Natural killer cell (primary cell): ENCODE results near the gene ZNF799. TPM values are rescaled to one million over a fixed set of nuclear protein-coding genes. Genes with fewer than 3 reads are reported as not detected.

Experiments used
- ATAC-seq, 3 donors: fragments of 150-1000 bp in 2 of 3; fragments of 200-7000 bp in 1 of 3; cut with Tn5 transposase; 1 replicate in 1 of 3; 2 replicates in 2 of 3; pipeline ENCODE4 v1.10.0; 2021; ENCODE audit warnings: mild to moderate bottlenecking in 2 of 3, moderate library complexity in 2 of 3
- DNase-seq, 2 donors: peaks; one replicate each; pipeline versions ENCODE4 v3.0.0 to v3.0.0-alpha.2; 2013 to 2021; ENCODE audit warnings: mixed read lengths in 1 of 2
- H3K27ac ChIP-seq: one replicate; pipeline ENCODE4 v1.5.1; 2013; ENCODE audit warnings: mild to moderate bottlenecking, low read length
- H3K27me3 ChIP-seq: one replicate; pipeline ENCODE4 v1.6.1; 2013; ENCODE audit warnings: low read length; ENCODE audit not compliant: control insufficient read depth, insufficient read depth
- H3K36me3 ChIP-seq: one replicate; pipeline ENCODE4 v1.6.1; 2013; ENCODE audit warnings: low read length; ENCODE audit not compliant: control insufficient read depth, insufficient read depth
- H3K4me1 ChIP-seq: one replicate; pipeline ENCODE4 v1.6.1; 2013; ENCODE audit warnings: low read length; ENCODE audit not compliant: control insufficient read depth, insufficient read depth
- H3K4me3 ChIP-seq: one replicate; pipeline ENCODE4 v1.5.1; 2013; ENCODE audit warnings: low read length
- H3K9me3 ChIP-seq: one replicate; pipeline ENCODE4 v1.6.1; 2013; ENCODE audit warnings: low read length; ENCODE audit not compliant: control insufficient read depth, insufficient read depth
- H3K27ac Mint-ChIP-seq, 2 donors: one replicate each; pipeline ENCODE4 v1.8.0; 2022; ENCODE audit warnings: mild to moderate bottlenecking in 2 of 2, mixed read lengths in 2 of 2, moderate library complexity in 1 of 2
- H3K27me3 Mint-ChIP-seq, 2 donors: one replicate each; pipeline ENCODE4 v1.8.0; 2022; ENCODE audit warnings: low read depth in 2 of 2, mixed read lengths in 2 of 2
- H3K36me3 Mint-ChIP-seq: one replicate; pipeline ENCODE4 v1.8.0; 2022; ENCODE audit warnings: mixed read lengths
- H3K4me1 Mint-ChIP-seq, 2 donors: one replicate each; pipeline ENCODE4 v1.8.0; 2022; ENCODE audit warnings: mixed read lengths in 2 of 2
- H3K4me3 Mint-ChIP-seq: one replicate; pipeline ENCODE4 v1.8.0; 2022; ENCODE audit warnings: mild to moderate bottlenecking, moderate library complexity, mixed read lengths
- H3K9me3 Mint-ChIP-seq, 2 donors: one replicate each; pipeline ENCODE4 v1.8.0; 2022; ENCODE audit warnings: mixed read lengths in 2 of 2
- WGBS: methylation state at CpG from one replicate; pipeline ENCODE4 v1.1.7; 2013; ENCODE audit warnings: missing lambda C conversion rate; ENCODE audit not compliant: insufficient coverage; 5-methylcytosine and 5-hydroxymethylcytosine counted together
- intact Hi-C: fragments of 100-400 bp; cut with micrococcal nuclease; formaldehyde crosslinking; loops from one replicate; pipeline ENCODE4 v1.14.2; 2022
- total RNA-seq, 4 donors: library from RNA; stranded (reverse); fragments of 120-200 nt in 1 of 4; gene quantifications; one replicate each; pipeline versions ENCODE4 v1.2.3 to v1.2.4, GENCODE V29; 2013 to 2022
- TF ChIP-seq, protein P1 (sequence below): fragments of 200-600 bp; IDR thresholded peaks from one replicate; pipeline ENCODE4 v1.8.0; 2022; ENCODE audit warnings: antibody characterized with exemption

ZNF799 gene
- 1 to 10 TPM; 2.8 to 7.5 (median 4.6) TPM for total RNA-seq
- 13.8 TPM for total RNA-seq (2013)

GRCh38 chr19:12400633-12401502 lies at the start of gene ZNF799:
Gene ZNF799, minus strand, starts transcription at chr19:12401271. Its CDS starts 201 bp downstream, at chr19:12401070.
- H3K4me1 ChIP-seq: peaks cover 11% of the 10 kb centered on the region
- no peaks in the 10 kb centered on the region for H3K36me3 ChIP-seq
- peak; percentile 92 to 96 (median 96) for ATAC-seq
- peak; percentile 75 to 86 for DNase-seq
- Mint-ChIP-seq H3K9me3 (no peaks in the 10 kb centered on the region), H3K36me3 (no peaks in the 10 kb centered on the region), H3K27me3 (no peaks in the 10 kb centered on the region), H3K27ac (peak within 1 kb of the TSS; percentile 85 to 91), H3K4me1 (peaks cover 20 to 33% of the 10 kb centered on the region in 2 donors), H3K4me3 (peak within 1 kb of the TSS; percentile 95)
- H3K27me3 ChIP-seq: no peaks in the 10 kb centered on the region
- H3K4me3 ChIP-seq: peak within 1 kb of the TSS; percentile 97
- WGBS: under 1% methylated on average over 71 of the region's 71 CpGs
- H3K27ac ChIP-seq: peak within 1 kb of the TSS; percentile 66
- TF ChIP-seq, protein P1, sequence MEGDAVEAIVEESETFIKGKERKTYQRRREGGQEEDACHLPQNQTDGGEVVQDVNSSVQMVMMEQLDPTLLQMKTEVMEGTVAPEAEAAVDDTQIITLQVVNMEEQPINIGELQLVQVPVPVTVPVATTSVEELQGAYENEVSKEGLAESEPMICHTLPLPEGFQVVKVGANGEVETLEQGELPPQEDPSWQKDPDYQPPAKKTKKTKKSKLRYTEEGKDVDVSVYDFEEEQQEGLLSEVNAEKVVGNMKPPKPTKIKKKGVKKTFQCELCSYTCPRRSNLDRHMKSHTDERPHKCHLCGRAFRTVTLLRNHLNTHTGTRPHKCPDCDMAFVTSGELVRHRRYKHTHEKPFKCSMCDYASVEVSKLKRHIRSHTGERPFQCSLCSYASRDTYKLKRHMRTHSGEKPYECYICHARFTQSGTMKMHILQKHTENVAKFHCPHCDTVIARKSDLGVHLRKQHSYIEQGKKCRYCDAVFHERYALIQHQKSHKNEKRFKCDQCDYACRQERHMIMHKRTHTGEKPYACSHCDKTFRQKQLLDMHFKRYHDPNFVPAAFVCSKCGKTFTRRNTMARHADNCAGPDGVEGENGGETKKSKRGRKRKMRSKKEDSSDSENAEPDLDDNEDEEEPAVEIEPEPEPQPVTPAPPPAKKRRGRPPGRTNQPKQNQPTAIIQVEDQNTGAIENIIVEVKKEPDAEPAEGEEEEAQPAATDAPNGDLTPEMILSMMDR: no peak
- intact Hi-C loops: loop anchor here (5.0 kb wide), 1 partner anchor 41 kb away; the partner anchor contains the start of gene ZNF443
- H3K9me3 ChIP-seq: no peaks in the 10 kb centered on the region

DNA sequence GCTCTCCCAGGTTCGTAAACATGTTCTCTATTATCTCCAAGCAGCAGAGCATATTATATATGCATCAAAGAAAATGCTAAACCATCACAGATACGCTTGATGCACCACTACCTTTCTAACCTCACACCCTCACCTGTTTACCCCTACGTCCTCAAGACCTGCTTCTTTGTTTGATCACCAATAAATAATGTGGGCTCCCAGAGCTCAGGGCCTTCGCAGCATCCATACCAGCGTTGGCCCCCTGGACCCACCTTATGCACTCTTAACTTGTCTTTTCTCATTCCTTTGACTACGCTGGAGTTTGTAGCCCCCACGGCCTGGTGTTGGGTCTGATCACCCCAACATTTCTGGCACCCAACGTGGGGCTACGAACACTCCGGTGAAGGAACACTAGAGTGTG lies 49.8 kb upstream of the ZNF799 start:
- WGBS: 84% methylated on average over 10 of the region's 10 CpGs

GRCh38 chr19:12448808-12449207 lies 47.7 kb upstream of the ZNF799 start:
- Histone ChIP-seq H3K36me3 (no peaks in the 10 kb centered on the region), H3K4me1 (no peaks in the 10 kb centered on the region), H3K27me3 (no peaks in the 10 kb centered on the region), H3K27ac (no peak overlapping the region), H3K4me3 (no peak overlapping the region), H3K9me3 (peaks cover 20% of the 10 kb centered on the region)
- ATAC-seq: no peak
- Mint-ChIP-seq H3K27ac (no peak overlapping the region), H3K27me3 (no peaks in the 10 kb centered on the region), H3K9me3 (peaks cover 7 to 18% of the 10 kb centered on the region in 2 donors), H3K4me1 (no peaks in the 10 kb centered on the region), H3K4me3 (no peak overlapping the region), H3K36me3 (peaks cover 20% of the 10 kb centered on the region)
- intact Hi-C loops: no loop called here
- DNase-seq: no peak
- WGBS: 69% methylated on average over 2 of the region's 2 CpGs
- TF ChIP-seq, protein P1: no peak

More for the DNA sequence above, 49.8 kb upstream of the ZNF799 start:
- Histone ChIP-seq H3K4me3 (no peak overlapping the region), H3K4me1 (no peaks in the 10 kb centered on the region), H3K9me3 (peaks cover 25% of the 10 kb centered on the region), H3K27me3 (no peaks in the 10 kb centered on the region), H3K27ac (no peak overlapping the region), H3K36me3 (no peaks in the 10 kb centered on the region)
- Mint-ChIP-seq H3K4me1 (no peaks in the 10 kb centered on the region), H3K9me3 (peaks cover 7 to 12% of the 10 kb centered on the region in 2 donors), H3K27me3 (no peaks in the 10 kb centered on the region), H3K4me3 (no peak overlapping the region), H3K36me3 (peaks cover 10% of the 10 kb centered on the region), H3K27ac (no peak overlapping the region)
- TF ChIP-seq, protein P1: no peak
- ATAC-seq (no peak), DNase-seq (no peak)
- intact Hi-C loops: no loop called here
